Loucy (cell line): ENCODE measurements around the gene DIRAS1.

Source experiments
- CTCF ChIP-seq: fragments of 200-600 bp; sonication (generic); conservative IDR thresholded peaks from 2 replicates; pipeline ENCODE4 v1.5.1; 2014; ENCODE audit warnings: mild to moderate bottlenecking, antibody characterized with exemption, low read length
- EZH2phosphoT487 ChIP-seq: fragments of 200-600 bp; IDR thresholded peaks from 2 replicates; pipeline ENCODE4 v1.6.1; 2018; ENCODE audit warnings: antibody characterized with exemption, mild to moderate bottlenecking, moderate library complexity, borderline replicate concordance

- TF ChIP-seq CTCF (no peak), EZH2phosphoT487 (no peak)
Measured at GRCh38 chr19:2762783-2763496, 41.8 kb upstream of the DIRAS1 start.
